GM19438 (cell line): ENCODE measurements around the gene GUCY2C.

Experiments
- ATAC-seq: cut with Tn5 transposase; IDR thresholded peaks from one replicate; pipeline ENCODE4 v1.9.1; 2021; ENCODE audit warnings: low read depth; ENCODE audit not compliant: unreplicated experiment

GUCY2C gene

GRCh38 chr12:14576896-14577295 is 119.5 kb downstream of the GUCY2C start:
- ATAC-seq: no peak

- no peak for ATAC-seq
Measured at GRCh38 chr12:14575585-14575984, 120.8 kb downstream of the GUCY2C start.

GRCh38 chr12:14573118-14573517 is 123.3 kb downstream of the GUCY2C start:
- no peak for ATAC-seq

- no peak for ATAC-seq
Measured at GRCh38 chr12:14572401-14572800, 124.0 kb downstream of the GUCY2C start.

- ATAC-seq: no peak
Measured at GRCh38 chr12:14571779-14572178, 124.6 kb downstream of the GUCY2C start.

- no peak for ATAC-seq
Measured at GRCh38 chr12:14570231-14570630, 126.2 kb downstream of the GUCY2C start.

- peak; percentile 79 for ATAC-seq
Measured at GRCh38 chr12:14567351-14568162, 128.8 kb downstream of the GUCY2C start, which contains the start of gene PLBD1. TSS of gene PLBD1 (minus strand) at chr12:14567883. CDS start at chr12:14567696, 187 bp downstream.

- no peak for ATAC-seq
Measured at GRCh38 chr12:14564336-14564959, 132.0 kb downstream of the GUCY2C start.

- no peak for ATAC-seq
Measured at GRCh38 chr12:14563046-14563445, 133.4 kb downstream of the GUCY2C start.
